ENCODE measurements around the gene DDX3Y. TPM values are rescaled to one million over a fixed set of nuclear protein-coding genes. Genes with fewer than 3 reads are reported as not detected.

The DDX3Y gene
- total RNA-seq = not detected
- polyA plus RNA-seq = 10 to 100 TPM in 1 of 2 donors, under 1 TPM in 1; 0.31 to 22.0 TPM
- long read RNA-seq, donor 1 = 0 reads
- long read RNA-seq, donor 2 = 0 reads

- Histone ChIP-seq H3K4me3 (ENCODE audit: low read length in 2 of 2) (peak within 1 kb of the TSS in 1 of 2 donors; percentile 94), H3K4me1 (ENCODE audit: control insufficient read depth in 1 of 2, insufficient read depth in 2 of 2, low read length in 2 of 2) (no peaks in the 10 kb centered on the region), H3K27me3 (ENCODE audit: control insufficient read depth in 1 of 2, insufficient read depth in 2 of 2, low read length in 1 of 2) (no peaks in the 10 kb centered on the region), H3K27ac (ENCODE audit: low read depth in 1 of 2, low read length in 2 of 2) (peak within 1 kb of the TSS in 1 of 2 donors; percentile 95), H3K9me3 (ENCODE audit: control insufficient read depth, low read length) (no peaks in the 10 kb centered on the region), H3K36me3 (ENCODE audit: control insufficient read depth in 1 of 2, insufficient read depth in 2 of 2, low read length in 1 of 2) (no peaks in the 10 kb centered on the region)
- intact Hi-C loops (cut with DNase I) = no loop called here
- WGBS, 2 donors = 1% methylated on average over 54 of the region's 54 CpGs; no CpG with 5 or more reads in 1 of the 2 donors
- ATAC-seq (ENCODE audit: low FRiP score) = no peak
- DNase-seq = no peak
Observed at GRCh38 chrY:12904618-12905516, at the start of gene DDX3Y. DDX3Y (plus strand) TSS chrY:12904868; CDS start chrY:12904937, 69 bp downstream.

DNA sequence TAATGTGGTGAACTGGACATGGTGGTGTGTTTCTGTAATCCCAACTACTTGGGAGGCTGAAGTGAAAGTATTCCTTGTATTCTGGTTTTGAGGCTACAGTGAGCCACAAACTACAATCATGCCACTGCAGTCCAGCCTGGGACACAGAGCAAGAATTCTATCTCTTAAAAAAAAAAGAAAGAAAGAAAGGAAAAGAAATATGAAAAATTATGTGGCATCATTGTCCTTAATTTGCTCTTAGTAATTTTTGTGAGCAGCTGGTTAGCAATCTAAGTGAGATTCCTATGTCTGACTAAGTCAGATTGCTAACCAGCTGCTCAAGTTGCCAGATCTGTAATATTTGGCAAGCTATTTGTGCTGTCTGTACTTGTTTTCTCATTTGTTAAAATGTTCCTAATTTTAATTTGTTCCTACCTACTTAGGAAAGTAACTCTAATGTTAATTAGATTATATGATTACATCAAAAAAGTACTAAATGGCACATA lies 48.8 kb upstream of the DDX3Y start:
- no peak for ATAC-seq (ENCODE audit: low FRiP score)
- Histone ChIP-seq H3K4me1 (ENCODE audit: control insufficient read depth in 1 of 2, insufficient read depth in 2 of 2, low read length in 2 of 2) (no peaks in the 10 kb centered on the region), H3K4me3 (ENCODE audit: low read length in 2 of 2) (no peak overlapping the region), H3K9me3 (ENCODE audit: control insufficient read depth, low read length) (no peaks in the 10 kb centered on the region), H3K27ac (ENCODE audit: low read depth in 1 of 2, low read length in 2 of 2) (no peak overlapping the region), H3K36me3 (ENCODE audit: control insufficient read depth in 1 of 2, insufficient read depth in 2 of 2, low read length in 1 of 2) (no peaks in the 10 kb centered on the region), H3K27me3 (ENCODE audit: control insufficient read depth in 1 of 2, insufficient read depth in 2 of 2, low read length in 1 of 2) (no peaks in the 10 kb centered on the region)
- intact Hi-C loops (cut with DNase I) = no loop called here
- DNase-seq = no peak

DNA sequence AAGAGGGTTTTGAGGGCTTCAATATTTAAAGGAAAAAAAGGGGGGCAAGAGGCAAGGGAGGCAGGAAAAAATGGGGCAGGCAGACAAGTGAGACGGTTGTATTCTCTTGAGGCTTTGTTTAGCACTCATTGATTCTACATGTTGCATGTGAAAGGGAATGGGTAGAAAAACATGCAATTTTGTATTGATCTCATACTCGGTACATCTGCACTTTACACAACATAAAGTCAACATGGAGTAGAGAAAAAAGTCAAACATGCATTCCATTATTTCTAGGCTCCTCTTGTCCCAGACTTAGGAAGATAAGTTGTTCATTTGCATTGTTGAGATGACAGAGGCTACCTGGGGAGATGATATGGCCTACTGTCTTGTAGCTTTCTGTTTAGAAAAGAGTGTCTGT lies 36.7 kb upstream of the DDX3Y start:
- H3K27ac ChIP-seq (ENCODE audit: low read depth in 1 of 2, low read length in 2 of 2) = no peak overlapping the region
- no peaks in the 10 kb centered on the region for H3K4me1 ChIP-seq (ENCODE audit: control insufficient read depth in 1 of 2, insufficient read depth in 2 of 2, low read length in 2 of 2)
- no peaks in the 10 kb centered on the region for H3K36me3 ChIP-seq (ENCODE audit: control insufficient read depth in 1 of 2, insufficient read depth in 2 of 2, low read length in 1 of 2)
- no peak overlapping the region for H3K4me3 ChIP-seq (ENCODE audit: low read length in 2 of 2)
- intact Hi-C loops (cut with DNase I) = no loop called here
- no peak for ATAC-seq (ENCODE audit: low FRiP score)
- H3K9me3 ChIP-seq (ENCODE audit: control insufficient read depth, low read length) = no peaks in the 10 kb centered on the region
- H3K27me3 ChIP-seq (ENCODE audit: control insufficient read depth in 1 of 2, insufficient read depth in 2 of 2, low read length in 1 of 2) = no peaks in the 10 kb centered on the region
- DNase-seq = no peak
- 83% methylated on average over 2 of the region's 2 CpGs; no CpG with 5 or more reads in 1 of the 2 donors for WGBS, 2 donors

DNA sequence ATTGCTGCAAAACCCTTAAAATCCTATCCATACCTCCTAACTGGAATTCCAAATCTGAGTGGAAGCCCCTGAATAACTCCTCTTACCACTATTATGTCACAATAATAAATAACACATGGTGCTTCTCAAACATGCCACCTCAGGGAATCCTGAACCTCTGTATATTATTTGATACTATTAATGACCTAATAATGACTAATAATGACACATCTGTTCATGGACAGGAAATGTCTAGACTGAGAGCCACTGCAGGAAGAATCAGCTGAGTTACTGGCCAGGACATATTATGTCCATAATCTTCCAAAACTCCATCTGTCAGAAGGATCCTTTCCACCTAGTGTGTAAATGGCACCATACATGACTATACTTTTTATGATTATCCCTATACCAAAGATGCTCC lies 7.7 kb upstream of the DDX3Y start:
- ATAC-seq (ENCODE audit: low FRiP score) (no peak), DNase-seq (no peak)
- H3K4me3 ChIP-seq (ENCODE audit: low read length in 2 of 2) = no peak overlapping the region
- H3K27me3 ChIP-seq (ENCODE audit: control insufficient read depth in 1 of 2, insufficient read depth in 2 of 2, low read length in 1 of 2) = no peaks in the 10 kb centered on the region
- H3K4me1 ChIP-seq (ENCODE audit: control insufficient read depth in 1 of 2, insufficient read depth in 2 of 2, low read length in 2 of 2) = no peaks in the 10 kb centered on the region
- intact Hi-C loops (cut with DNase I) = no loop called here
- no peaks in the 10 kb centered on the region for H3K9me3 ChIP-seq (ENCODE audit: control insufficient read depth, low read length)
- H3K36me3 ChIP-seq (ENCODE audit: control insufficient read depth in 1 of 2, insufficient read depth in 2 of 2, low read length in 1 of 2) = no peaks in the 10 kb centered on the region
- H3K27ac ChIP-seq (ENCODE audit: low read depth in 1 of 2, low read length in 2 of 2) = no peak overlapping the region

DNA sequence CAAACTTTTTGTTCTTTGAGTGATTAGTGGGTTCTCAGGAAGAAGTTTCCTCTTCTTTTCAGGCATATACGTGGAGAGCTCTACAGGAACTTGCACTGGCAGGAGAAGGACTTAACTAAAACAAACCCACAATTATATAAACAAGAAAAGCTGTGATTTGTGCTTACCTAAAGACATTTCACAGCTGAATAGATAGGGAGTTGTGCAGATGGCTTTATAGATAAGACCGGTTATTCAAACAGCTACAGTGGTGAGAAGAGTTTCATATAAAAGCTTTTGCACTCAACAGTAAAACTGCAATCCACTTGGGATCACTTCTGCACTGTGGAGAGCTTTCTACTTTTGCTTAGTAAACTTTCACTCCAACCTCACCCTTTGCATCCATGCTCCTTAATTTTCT lies 6.1 kb upstream of the DDX3Y start:
- Histone ChIP-seq H3K36me3 (ENCODE audit: control insufficient read depth in 1 of 2, insufficient read depth in 2 of 2, low read length in 1 of 2) (no peaks in the 10 kb centered on the region), H3K4me1 (ENCODE audit: control insufficient read depth in 1 of 2, insufficient read depth in 2 of 2, low read length in 2 of 2) (no peaks in the 10 kb centered on the region), H3K27ac (ENCODE audit: low read depth in 1 of 2, low read length in 2 of 2) (no peak overlapping the region), H3K27me3 (ENCODE audit: control insufficient read depth in 1 of 2, insufficient read depth in 2 of 2, low read length in 1 of 2) (no peaks in the 10 kb centered on the region), H3K9me3 (ENCODE audit: control insufficient read depth, low read length) (no peaks in the 10 kb centered on the region), H3K4me3 (ENCODE audit: low read length in 2 of 2) (no peak overlapping the region)
- WGBS, 2 donors = 36% methylated on average over 2 of the region's 2 CpGs; no CpG with 5 or more reads in 1 of the 2 donors
- ATAC-seq (ENCODE audit: low FRiP score) = no peak
- intact Hi-C loops (cut with DNase I) = no loop called here
- DNase-seq = no peak

DNA sequence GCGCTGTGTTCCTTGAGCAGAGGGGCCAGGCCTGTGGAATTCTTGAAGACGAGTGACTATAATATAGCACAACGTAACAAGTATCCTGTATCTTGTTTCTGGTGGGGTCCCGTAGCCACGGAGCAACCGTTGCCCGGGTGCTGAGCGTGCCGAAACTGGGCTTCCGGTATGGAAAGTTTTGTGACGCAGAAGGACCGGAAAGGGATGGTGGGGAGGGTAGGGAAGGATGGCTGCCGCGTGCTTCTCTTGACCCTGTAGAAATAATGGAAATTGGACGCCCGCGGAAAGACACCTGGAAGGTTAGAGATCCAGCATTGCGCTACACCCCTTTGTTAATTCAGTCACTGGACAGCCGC lies 827 bp downstream of the DDX3Y start:
- ATAC-seq (ENCODE audit: low FRiP score) (no peak), DNase-seq (no peak)
- peak overlapping the region in 1 of 2 donors; percentile 95 for H3K27ac ChIP-seq (ENCODE audit: low read depth in 1 of 2, low read length in 2 of 2)
- H3K36me3 ChIP-seq (ENCODE audit: control insufficient read depth in 1 of 2, insufficient read depth in 2 of 2, low read length in 1 of 2) = no peaks in the 10 kb centered on the region
- H3K4me1 ChIP-seq (ENCODE audit: control insufficient read depth in 1 of 2, insufficient read depth in 2 of 2, low read length in 2 of 2) = no peaks in the 10 kb centered on the region
- WGBS, 2 donors = 1% methylated on average over 19 of the region's 19 CpGs; no CpG with 5 or more reads in 1 of the 2 donors
- H3K4me3 ChIP-seq (ENCODE audit: low read length in 2 of 2) = peak overlapping the region in 1 of 2 donors; percentile 94
- intact Hi-C loops (cut with DNase I) = no loop called here
- H3K9me3 ChIP-seq (ENCODE audit: control insufficient read depth, low read length) = no peaks in the 10 kb centered on the region
- H3K27me3 ChIP-seq (ENCODE audit: control insufficient read depth in 1 of 2, insufficient read depth in 2 of 2, low read length in 1 of 2) = no peaks in the 10 kb centered on the region

- Histone ChIP-seq H3K27ac (ENCODE audit: low read depth in 1 of 2, low read length in 2 of 2) (peak overlapping the region in 1 of 2 donors; percentile 80), H3K27me3 (ENCODE audit: control insufficient read depth in 1 of 2, insufficient read depth in 2 of 2, low read length in 1 of 2) (no peaks in the 10 kb centered on the region), H3K9me3 (ENCODE audit: control insufficient read depth, low read length) (no peaks in the 10 kb centered on the region), H3K4me1 (ENCODE audit: control insufficient read depth in 1 of 2, insufficient read depth in 2 of 2, low read length in 2 of 2) (no peaks in the 10 kb centered on the region), H3K36me3 (ENCODE audit: control insufficient read depth in 1 of 2, insufficient read depth in 2 of 2, low read length in 1 of 2) (no peaks in the 10 kb centered on the region), H3K4me3 (ENCODE audit: low read length in 2 of 2) (peak overlapping the region in 1 of 2 donors; percentile 94)
- intact Hi-C loops (cut with DNase I) = no loop called here
- 1% methylated on average over 15 of the region's 15 CpGs; no CpG with 5 or more reads in 1 of the 2 donors for WGBS, 2 donors
- ATAC-seq (ENCODE audit: low FRiP score) (no peak), DNase-seq (no peak)
Observed at GRCh38 chrY:12905895-12906294, 1.2 kb downstream of the DDX3Y start.

DNA sequence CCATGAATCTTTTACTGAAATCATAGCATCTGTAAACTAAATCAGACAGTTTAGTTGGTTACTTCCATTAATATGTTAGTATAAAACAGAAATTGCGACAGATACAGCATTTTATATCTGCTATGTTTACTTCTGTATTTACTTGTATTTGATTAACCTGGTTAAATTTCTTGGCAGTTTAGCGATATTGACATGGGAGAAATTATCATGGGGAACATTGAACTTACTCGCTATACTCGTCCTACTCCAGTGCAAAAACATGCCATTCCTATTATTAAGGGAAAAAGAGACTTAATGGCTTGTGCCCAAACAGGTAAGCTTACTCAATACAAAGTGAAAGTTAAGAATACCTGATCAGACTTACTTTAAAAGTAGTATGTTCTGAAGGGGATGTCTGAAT lies 8.9 kb downstream of the DDX3Y start:
- no peak overlapping the region for H3K4me3 ChIP-seq (ENCODE audit: low read length in 2 of 2)
- H3K4me1 ChIP-seq (ENCODE audit: control insufficient read depth in 1 of 2, insufficient read depth in 2 of 2, low read length in 2 of 2) = no peaks in the 10 kb centered on the region
- H3K27ac ChIP-seq (ENCODE audit: low read depth in 1 of 2, low read length in 2 of 2) = no peak overlapping the region
- intact Hi-C loops (cut with DNase I) = no loop called here
- WGBS, 2 donors = 92% methylated on average over 4 of the region's 4 CpGs; no CpG with 5 or more reads in 1 of the 2 donors
- H3K36me3 ChIP-seq (ENCODE audit: control insufficient read depth in 1 of 2, insufficient read depth in 2 of 2, low read length in 1 of 2) = no peaks in the 10 kb centered on the region
- ATAC-seq (ENCODE audit: low FRiP score) = no peak
- DNase-seq = no peak
- no peaks in the 10 kb centered on the region for H3K9me3 ChIP-seq (ENCODE audit: control insufficient read depth, low read length)
- H3K27me3 ChIP-seq (ENCODE audit: control insufficient read depth in 1 of 2, insufficient read depth in 2 of 2, low read length in 1 of 2) = no peaks in the 10 kb centered on the region

GRCh38 chrY:12928043-12928442 lies 23.4 kb downstream of the DDX3Y start:
- Histone ChIP-seq H3K4me1 (ENCODE audit: control insufficient read depth in 1 of 2, insufficient read depth in 2 of 2, low read length in 2 of 2) (no peaks in the 10 kb centered on the region), H3K4me3 (ENCODE audit: low read length in 2 of 2) (no peak overlapping the region), H3K27ac (ENCODE audit: low read depth in 1 of 2, low read length in 2 of 2) (no peak overlapping the region), H3K27me3 (ENCODE audit: control insufficient read depth in 1 of 2, insufficient read depth in 2 of 2, low read length in 1 of 2) (no peaks in the 10 kb centered on the region), H3K36me3 (ENCODE audit: control insufficient read depth in 1 of 2, insufficient read depth in 2 of 2, low read length in 1 of 2) (no peaks in the 10 kb centered on the region), H3K9me3 (ENCODE audit: control insufficient read depth, low read length) (no peaks in the 10 kb centered on the region)
- intact Hi-C loops (cut with DNase I) = no loop called here
- ATAC-seq (ENCODE audit: low FRiP score) = no peak
- DNase-seq = no peak
- 32% methylated on average over 3 of the region's 3 CpGs; no CpG with 5 or more reads in 1 of the 2 donors for whole genome bisulfite sequencing, 2 donors
